Endodermal cell (in vitro differentiated cells): ENCODE results near the gene AK8. TPM values are rescaled to one million over a fixed set of nuclear protein-coding genes. Genes with fewer than 3 reads are reported as not detected.
A peak's percentile ranks its signal among the peaks of the same experiment; 100 is the strongest.

ENCODE experiments used
- DNase-seq: peaks from one replicate; pipeline ENCODE4 v3.0.0-alpha.2; 2017
- H3K27ac ChIP-seq: 2 replicates; pipeline ENCODE4 v1.5.1; 2013; ENCODE audit warnings: mild to moderate bottlenecking, low read depth, low read length, moderate library complexity
- H3K27me3 ChIP-seq: 2 replicates; pipeline ENCODE4 v1.6.1; 2013; ENCODE audit warnings: mild to moderate bottlenecking, low read length, moderate library complexity; ENCODE audit not compliant: insufficient read depth, control insufficient read depth, poor library complexity, severe bottlenecking
- H3K36me3 ChIP-seq: 2 replicates; pipeline ENCODE4 v1.7.0; 2013; ENCODE audit warnings: mild to moderate bottlenecking, low read length, moderate library complexity; ENCODE audit not compliant: control insufficient read depth, insufficient read depth
- H3K4me1 ChIP-seq: one replicate; pipeline ENCODE4 v1.7.0; 2013; ENCODE audit warnings: low read length; ENCODE audit not compliant: control insufficient read depth, insufficient read depth
- H3K4me3 ChIP-seq: 2 replicates; pipeline ENCODE4 v1.5.1; 2013; ENCODE audit warnings: mild to moderate bottlenecking, low read length, moderate library complexity
- H3K9ac ChIP-seq: 2 replicates; pipeline ENCODE4 v1.6.1; 2013; ENCODE audit warnings: mild to moderate bottlenecking, low read length, moderate library complexity; ENCODE audit not compliant: poor library complexity, severe bottlenecking; ENCODE audit errors: extremely low read depth
- H3K9me3 ChIP-seq: 2 replicates; pipeline ENCODE4 v1.6.1; 2013; ENCODE audit warnings: mild to moderate bottlenecking, low read length, moderate library complexity; ENCODE audit not compliant: control insufficient read depth
- H3K27ac Mint-ChIP-seq: 2 replicates; pipeline ENCODE4 v1.8.0; 2020; ENCODE audit warnings: mixed read lengths
- H3K27me3 Mint-ChIP-seq: 2 replicates; pipeline ENCODE4 v1.8.0; 2021; ENCODE audit warnings: mild to moderate bottlenecking, mixed read lengths; ENCODE audit not compliant: insufficient read depth
- H3K36me3 Mint-ChIP-seq: 2 replicates; pipeline ENCODE4 v1.8.0; 2020; ENCODE audit warnings: low read depth, mixed read lengths
- H3K4me1 Mint-ChIP-seq: 2 replicates; pipeline ENCODE4 v1.8.0; 2020; ENCODE audit warnings: mixed read lengths
- H3K4me3 Mint-ChIP-seq: 2 replicates; pipeline ENCODE4 v1.8.0; 2020; ENCODE audit warnings: mild to moderate bottlenecking, moderate library complexity, mixed read lengths
- H3K9me3 Mint-ChIP-seq: 2 replicates; pipeline ENCODE4 v1.8.0; 2020; ENCODE audit warnings: mild to moderate bottlenecking, mixed read lengths
- WGBS, 2 experiments: methylation state at CpG; one replicate each; pipeline versions ENCODE4 v1.1.5 to v1.1.7; 2013; ENCODE audit warnings: missing lambda C conversion rate in 2 of 2, mixed read lengths in 1 of 2; ENCODE audit not compliant: insufficient coverage in 1 of 2, insufficient read length in 1 of 2; 5-methylcytosine and 5-hydroxymethylcytosine counted together
- total RNA-seq, 2 donors: library from RNA; stranded (reverse); fragmentation: NEBNext Ultra II Directional in 1 of 2; extraction: Animal tissue kit (Norgen Biotek cat#: 25700) in 1 of 2; gene quantifications; 2 replicates in 1 of 2; 3 replicates in 1 of 2; pipeline ENCODE4 v1.2.1, GENCODE V29; 2021
- TF ChIP-seq, protein P1 (sequence below): fragments of 200-600 bp; sonication (generic); conservative IDR thresholded peaks from 2 replicates; pipeline ENCODE4 v1.5.0; 2021; ENCODE audit warnings: antibody characterized with exemption, mild to moderate bottlenecking

Gene AK8
- total RNA-seq, 2 donors from 2014 or later = 1.3 to 2.6 TPM

DNA sequence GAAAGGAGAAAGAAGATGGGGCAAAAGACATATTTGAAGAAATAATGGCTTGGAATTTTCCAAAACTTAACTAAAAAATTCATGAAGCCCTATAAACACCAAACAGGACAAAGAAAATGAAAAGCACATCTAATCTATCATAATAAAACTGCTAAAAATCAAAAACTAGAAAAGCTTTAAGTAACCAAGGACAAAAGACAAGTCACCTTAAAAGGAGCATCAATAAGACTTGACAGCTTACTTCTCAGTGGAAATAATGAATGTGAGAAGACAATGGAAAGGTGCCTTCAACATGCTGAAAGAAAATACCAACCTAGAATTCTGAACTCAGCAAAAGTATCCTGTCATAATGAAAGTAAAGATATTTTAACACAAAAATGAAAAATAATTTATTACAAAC, 180.9 kb downstream of the AK8 start:
- H3K9me3 ChIP-seq = peaks cover 47% of the 10 kb centered on the region
- Mint-ChIP-seq H3K27me3 (peaks cover 2% of the 10 kb centered on the region), H3K9me3 (peaks cover 48% of the 10 kb centered on the region), H3K36me3 (peaks cover 6% of the 10 kb centered on the region), H3K27ac (no peak overlapping the region), H3K4me3 (no peak overlapping the region), H3K4me1 (no peaks in the 10 kb centered on the region)
- H3K4me1 ChIP-seq = no peaks in the 10 kb centered on the region
- TF ChIP-seq, protein P1, sequence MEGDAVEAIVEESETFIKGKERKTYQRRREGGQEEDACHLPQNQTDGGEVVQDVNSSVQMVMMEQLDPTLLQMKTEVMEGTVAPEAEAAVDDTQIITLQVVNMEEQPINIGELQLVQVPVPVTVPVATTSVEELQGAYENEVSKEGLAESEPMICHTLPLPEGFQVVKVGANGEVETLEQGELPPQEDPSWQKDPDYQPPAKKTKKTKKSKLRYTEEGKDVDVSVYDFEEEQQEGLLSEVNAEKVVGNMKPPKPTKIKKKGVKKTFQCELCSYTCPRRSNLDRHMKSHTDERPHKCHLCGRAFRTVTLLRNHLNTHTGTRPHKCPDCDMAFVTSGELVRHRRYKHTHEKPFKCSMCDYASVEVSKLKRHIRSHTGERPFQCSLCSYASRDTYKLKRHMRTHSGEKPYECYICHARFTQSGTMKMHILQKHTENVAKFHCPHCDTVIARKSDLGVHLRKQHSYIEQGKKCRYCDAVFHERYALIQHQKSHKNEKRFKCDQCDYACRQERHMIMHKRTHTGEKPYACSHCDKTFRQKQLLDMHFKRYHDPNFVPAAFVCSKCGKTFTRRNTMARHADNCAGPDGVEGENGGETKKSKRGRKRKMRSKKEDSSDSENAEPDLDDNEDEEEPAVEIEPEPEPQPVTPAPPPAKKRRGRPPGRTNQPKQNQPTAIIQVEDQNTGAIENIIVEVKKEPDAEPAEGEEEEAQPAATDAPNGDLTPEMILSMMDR = no peak
- H3K4me3 ChIP-seq = no peak overlapping the region
- peaks cover 10% of the 10 kb centered on the region for H3K36me3 ChIP-seq
- no peak overlapping the region for H3K9ac ChIP-seq
- H3K27me3 ChIP-seq = no peaks in the 10 kb centered on the region
- no peak for DNase-seq
- no peak overlapping the region for H3K27ac ChIP-seq

DNA sequence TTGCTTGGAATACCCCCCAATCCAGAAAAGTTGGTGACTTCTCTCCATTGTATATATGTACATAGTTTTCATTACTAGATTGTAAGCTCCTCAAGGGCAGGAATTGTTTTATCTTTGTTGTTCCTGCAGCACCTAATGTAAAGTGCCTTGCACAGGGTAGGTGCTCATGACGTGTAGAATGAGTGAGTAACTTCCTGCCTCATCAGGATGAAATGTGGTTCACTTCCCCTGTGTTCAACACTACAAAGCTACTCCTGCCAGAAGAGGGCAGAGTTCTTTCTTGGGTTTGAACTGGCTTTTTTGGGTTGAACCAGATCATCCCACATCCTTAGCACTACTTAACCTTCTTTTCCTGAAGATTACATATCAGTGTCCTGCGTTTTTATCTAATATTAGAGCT, 183.9 kb downstream of the AK8 start:
- Mint-ChIP-seq H3K4me3 (no peak overlapping the region), H3K9me3 (peaks cover 42% of the 10 kb centered on the region), H3K4me1 (no peaks in the 10 kb centered on the region), H3K27ac (no peak overlapping the region), H3K36me3 (peaks cover 34% of the 10 kb centered on the region), H3K27me3 (peaks cover 2% of the 10 kb centered on the region)
- peak; percentile 64 for DNase-seq
- no peak overlapping the region for H3K27ac ChIP-seq
- no peaks in the 10 kb centered on the region for H3K4me1 ChIP-seq
- no peaks in the 10 kb centered on the region for H3K27me3 ChIP-seq
- 62 to 67% methylated on average over 1 to 2 of the region's 2 CpGs for WGBS, 2 experiments
- H3K4me3 ChIP-seq = no peak overlapping the region
- no peak overlapping the region for H3K9ac ChIP-seq
- H3K36me3 ChIP-seq = peaks cover 40% of the 10 kb centered on the region
- H3K9me3 ChIP-seq = peaks cover 49% of the 10 kb centered on the region
- TF ChIP-seq, protein P1 = peak; percentile 75

DNA sequence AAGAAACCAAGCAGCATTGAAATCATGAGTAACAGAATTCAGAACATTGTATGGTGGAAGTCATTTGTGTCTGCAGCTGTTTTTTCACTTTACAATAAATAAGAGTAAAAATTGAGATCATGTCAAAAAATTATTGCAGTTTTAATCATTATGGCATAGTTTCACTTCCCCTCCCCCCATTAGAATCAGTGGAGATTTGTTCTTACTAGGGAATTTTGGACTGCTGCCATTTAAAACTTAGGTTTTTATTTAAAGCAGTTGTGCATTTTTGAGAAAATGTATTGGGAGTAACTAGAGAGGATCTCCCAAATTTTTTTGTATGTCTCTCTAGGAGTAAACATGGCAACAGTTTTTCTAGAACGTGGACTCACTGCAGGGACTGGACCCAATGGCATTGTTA, 187.4 kb downstream of the AK8 start:
- H3K27me3 Mint-ChIP-seq = peaks cover 2% of the 10 kb centered on the region
- Histone ChIP-seq H3K36me3 (peaks cover 73% of the 10 kb centered on the region), H3K27me3 (no peaks in the 10 kb centered on the region), H3K4me1 (no peaks in the 10 kb centered on the region), H3K27ac (no peak overlapping the region), H3K9me3 (peaks cover 17% of the 10 kb centered on the region), H3K4me3 (no peak overlapping the region), H3K9ac (no peak overlapping the region)
- no peaks in the 10 kb centered on the region for H3K4me1 Mint-ChIP-seq
- TF ChIP-seq, protein P1 = no peak
- WGBS, 2 experiments = 92 to 100% methylated on average over 1 of the region's 1 CpG
- peaks cover 8% of the 10 kb centered on the region for H3K9me3 Mint-ChIP-seq
- H3K27ac Mint-ChIP-seq = no peak overlapping the region
- H3K4me3 Mint-ChIP-seq = no peak overlapping the region
- no peak for DNase-seq
- H3K36me3 Mint-ChIP-seq = peaks cover 68% of the 10 kb centered on the region
